HepG2 (cell line): ENCODE results near the gene RASSF7. TPM values are rescaled to one million over a fixed set of nuclear protein-coding genes. Genes with fewer than 3 reads are reported as not detected.

Source experiments
- ATF2 ChIP-seq: sonication (generic); formaldehyde crosslinking; IDR thresholded peaks from 2 replicates; pipeline ENCODE4 v1.4.0; 2020; ENCODE audit warnings: missing genetic modification reagents
- BORCS8-MEF2B ChIP-seq: sonication (generic); formaldehyde crosslinking; IDR thresholded peaks from 2 replicates; pipeline ENCODE4 v1.8.0; 2022; ENCODE audit warnings: mild to moderate bottlenecking, missing genetic modification reagents
- CTCF ChIP-seq: sonication (generic); formaldehyde crosslinking; IDR thresholded peaks from 2 replicates; pipeline ENCODE4 v1.5.0; 2020; ENCODE audit warnings: mild to moderate bottlenecking, missing genetic modification reagents, moderate library complexity
- FOXP4 ChIP-seq: sonication (generic); formaldehyde crosslinking; IDR thresholded peaks from 2 replicates; pipeline ENCODE4 v1.4.0; 2020; ENCODE audit warnings: missing genetic modification reagents
- HOXD1 ChIP-seq: sonication (generic); formaldehyde crosslinking; IDR thresholded peaks from 2 replicates; pipeline ENCODE4 v1.5.0; 2020; ENCODE audit warnings: missing genetic modification reagents
- MED1 ChIP-seq: sonication (generic); formaldehyde crosslinking; IDR thresholded peaks from 2 replicates; pipeline ENCODE4 v1.4.0; 2020; ENCODE audit warnings: missing genetic modification reagents
- NFE2L1 ChIP-seq: sonication (generic); formaldehyde crosslinking; IDR thresholded peaks from 2 replicates; pipeline ENCODE4 v1.4.0; 2020; ENCODE audit warnings: missing genetic modification reagents, mild to moderate bottlenecking, borderline replicate concordance
- THAP9 ChIP-seq: sonication (generic); formaldehyde crosslinking; IDR thresholded peaks from 2 replicates; pipeline ENCODE4; 2020; ENCODE audit warnings: missing genetic modification reagents, mild to moderate bottlenecking, borderline replicate concordance
- ZNF605 ChIP-seq: sonication (generic); formaldehyde crosslinking; IDR thresholded peaks from 2 replicates; pipeline ENCODE4 v1.8.0; 2022; ENCODE audit warnings: mild to moderate bottlenecking, missing genetic modification reagents
- ZNF614 ChIP-seq: IDR thresholded peaks from 2 replicates; pipeline ENCODE4 v1.6.1; 2018; ENCODE audit warnings: missing biosample characterization, missing genetic modification reagents, inconsistent platforms, borderline replicate concordance
- ZNF687 ChIP-seq: sonication (generic); formaldehyde crosslinking; IDR thresholded peaks from 2 replicates; pipeline ENCODE4 v1.5.1; 2020; ENCODE audit warnings: mild to moderate bottlenecking, missing genetic modification reagents, moderate library complexity
- ZXDC ChIP-seq: sonication (generic); formaldehyde crosslinking; IDR thresholded peaks from 2 replicates; pipeline ENCODE4 v1.5.0; 2020; ENCODE audit warnings: mild to moderate bottlenecking, missing genetic modification reagents
- polyA plus RNA-seq, 8 experiments: library from polyadenylated mRNA; depleted of rRNA in 3 of 8; stranded (reverse) in 7 of 8; unstranded in 1 of 8; fragments of >200 nt; fragmentation: Illumina TruSeq in 4 of 8; extraction: Trizol in 4 of 8; gene quantifications; 2 replicates each; pipeline versions ENCODE4 v1.2.1 to v1.2.3, GENCODE V29; 2011 to 2016; ENCODE audit warnings: low read depth in 4 of 8, missing spikeins in 1 of 8, mixed read lengths in 1 of 8; ENCODE audit not compliant: insufficient read depth in 1 of 8
- total RNA-seq, 5 experiments: library from RNA; depleted of rRNA; stranded (reverse); fragments of >200 nt; fragmentation: Illumina TruSeq; extraction: Trizol; gene quantifications; 2 replicates each; pipeline ENCODE4 v1.2.3, GENCODE V29; 2016; ENCODE audit warnings: low read depth in 1 of 5

The RASSF7 gene
- total and polyA plus RNA-seq, 2 of the 13 experiments (the other 11 are each of a cell fraction or from before 2014, with no cell fraction given) = 20.2 to 28.6 TPM

GRCh38 chr11:554428-555226 lies 6.1 kb upstream of the RASSF7 start (continued):
- TF ChIP-seq CTCF (CRISPR knock-in tag) (peak; percentile 84), FOXP4 (CRISPR knock-in tag) (no peak), THAP9 (CRISPR knock-in tag) (no peak), ZNF605 (CRISPR knock-in tag) (no peak), HOXD1 (CRISPR knock-in tag) (no peak), ZNF687 (CRISPR knock-in tag) (peak; percentile 59), NFE2L1 (CRISPR knock-in tag) (no peak), ZNF614 (CRISPR knock-in tag) (no peak), MED1 (no peak), BORCS8-MEF2B (CRISPR knock-in tag) (no peak), ATF2 (CRISPR knock-in tag) (no peak), ZXDC (no peak)
